ENCODE data around the gene NFKB2. TPM values are rescaled to one million over a fixed set of nuclear protein-coding genes. Genes with fewer than 3 reads are reported as not detected.
A peak's percentile ranks its signal among the peaks of the same experiment; 100 is the strongest.

The NFKB2 gene
- total and polyA plus RNA-seq, 3 donors from 2014 or later, result 18.4 to 42.7 (median 25.2) TPM

DNA sequence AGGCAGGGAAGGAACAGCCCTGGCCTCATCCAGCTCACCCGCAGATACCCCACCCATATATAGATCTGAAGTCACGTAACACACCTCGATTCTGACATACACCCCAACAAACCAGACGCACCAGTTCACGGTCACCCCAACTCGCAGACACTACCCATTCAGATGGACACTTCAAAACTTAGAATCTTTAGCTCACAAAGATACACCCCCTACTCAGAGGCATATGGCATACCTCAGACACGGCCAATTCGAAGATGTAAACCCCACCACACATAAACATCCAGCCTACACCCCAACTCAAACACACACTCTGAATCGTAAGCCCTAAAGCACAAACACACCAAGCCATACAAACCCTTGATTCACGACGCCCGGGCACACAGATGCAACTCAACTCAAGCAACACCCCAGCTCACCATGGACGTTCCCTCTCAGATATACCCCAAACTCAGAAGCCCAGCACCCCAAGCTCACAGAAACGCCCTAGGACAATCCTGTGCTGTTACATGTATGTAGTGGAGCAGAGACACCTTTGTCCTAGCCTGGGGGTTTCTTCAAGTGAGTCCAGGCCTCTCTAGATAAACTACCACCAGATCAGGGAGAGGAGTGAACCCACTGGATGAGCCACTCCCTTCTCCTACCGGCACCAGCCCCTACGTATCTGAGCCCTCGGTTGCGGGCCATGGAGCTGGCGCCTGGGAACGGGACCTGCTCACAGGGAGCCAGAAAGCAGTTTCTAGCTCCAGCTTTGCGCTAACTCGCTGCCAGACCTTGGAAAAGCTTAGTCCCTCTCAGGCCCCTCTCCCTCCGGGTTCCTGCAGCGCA is 14.3 kb downstream of the NFKB2 start:
- Histone ChIP-seq H3K4me1 (peaks cover 10% of the 10 kb centered on the region), H3K4me3 (peak overlapping the region; percentile 39 to 56), H3K9me3 (no peaks in the 10 kb centered on the region), H3K27ac (peak overlapping the region; percentile 47 to 56), H3K36me3 (ENCODE audit: low read depth, missing control alignments) (no peaks in the 10 kb centered on the region), H3K27me3 (no peaks in the 10 kb centered on the region)
- intact Hi-C loops (cut with DNase I; ENCODE audit: low total_unique reads), result no loop called here
- no peak for TF ChIP-seq POLR2A (IDR thresholded peaks at IDR 0.05)
- TF ChIP-seq, protein P1, sequence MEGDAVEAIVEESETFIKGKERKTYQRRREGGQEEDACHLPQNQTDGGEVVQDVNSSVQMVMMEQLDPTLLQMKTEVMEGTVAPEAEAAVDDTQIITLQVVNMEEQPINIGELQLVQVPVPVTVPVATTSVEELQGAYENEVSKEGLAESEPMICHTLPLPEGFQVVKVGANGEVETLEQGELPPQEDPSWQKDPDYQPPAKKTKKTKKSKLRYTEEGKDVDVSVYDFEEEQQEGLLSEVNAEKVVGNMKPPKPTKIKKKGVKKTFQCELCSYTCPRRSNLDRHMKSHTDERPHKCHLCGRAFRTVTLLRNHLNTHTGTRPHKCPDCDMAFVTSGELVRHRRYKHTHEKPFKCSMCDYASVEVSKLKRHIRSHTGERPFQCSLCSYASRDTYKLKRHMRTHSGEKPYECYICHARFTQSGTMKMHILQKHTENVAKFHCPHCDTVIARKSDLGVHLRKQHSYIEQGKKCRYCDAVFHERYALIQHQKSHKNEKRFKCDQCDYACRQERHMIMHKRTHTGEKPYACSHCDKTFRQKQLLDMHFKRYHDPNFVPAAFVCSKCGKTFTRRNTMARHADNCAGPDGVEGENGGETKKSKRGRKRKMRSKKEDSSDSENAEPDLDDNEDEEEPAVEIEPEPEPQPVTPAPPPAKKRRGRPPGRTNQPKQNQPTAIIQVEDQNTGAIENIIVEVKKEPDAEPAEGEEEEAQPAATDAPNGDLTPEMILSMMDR (IDR thresholded peaks at IDR 0.05), result no peak
- WGBS, 2 donors, result 19 to 29% methylated on average over 9 to 23 of the region's 24 CpGs
- no peak for DNase-seq

DNA sequence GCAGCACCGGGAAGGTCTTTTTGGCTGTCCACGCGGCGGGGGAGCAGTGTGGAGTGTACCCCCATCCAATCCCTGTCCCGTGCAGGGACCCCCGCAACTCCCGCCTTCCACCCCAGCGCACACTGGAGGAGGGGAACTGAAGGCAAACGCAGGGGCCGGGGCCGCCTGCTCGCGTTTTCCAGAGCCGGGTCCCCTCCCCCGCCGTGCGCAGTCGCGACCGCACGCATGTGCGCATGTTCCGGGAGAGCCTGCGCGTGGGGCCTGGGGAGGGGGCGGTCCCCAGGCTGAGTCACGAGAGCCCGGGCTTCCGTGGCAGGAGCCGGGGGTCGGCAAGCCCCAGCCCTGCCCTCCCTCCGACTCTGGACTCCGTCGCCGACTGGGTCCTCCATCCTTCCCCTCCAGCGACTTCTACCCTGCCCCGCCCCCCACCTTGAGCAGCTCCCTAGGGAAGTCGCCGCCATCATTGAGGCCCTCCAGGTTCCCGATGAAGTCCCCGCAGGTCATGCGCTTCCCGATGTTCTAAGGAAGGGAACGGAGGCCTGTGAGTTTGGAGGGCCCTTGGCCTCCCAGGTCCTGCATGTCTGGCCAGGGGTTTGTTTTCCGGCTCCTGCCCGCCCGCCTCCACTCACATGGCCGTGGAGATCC is 15.0 kb downstream of the NFKB2 start:
- Histone ChIP-seq H3K4me1 (peaks cover 10% of the 10 kb centered on the region), H3K4me3 (peak overlapping the region; percentile 19 to 56), H3K27me3 (no peaks in the 10 kb centered on the region), H3K36me3 (ENCODE audit: low read depth, missing control alignments) (no peaks in the 10 kb centered on the region), H3K9me3 (no peaks in the 10 kb centered on the region), H3K27ac (peak overlapping the region; percentile 47 to 56)
- 0 to 3% methylated on average over 10 to 48 of the region's 48 CpGs for WGBS, 2 donors
- TF ChIP-seq, protein P1 (IDR thresholded peaks at IDR 0.05), result no peak
- no peak for TF ChIP-seq POLR2A (IDR thresholded peaks at IDR 0.05)
- DNase-seq, result peak; percentile 56
- intact Hi-C loops (cut with DNase I; ENCODE audit: low total_unique reads), result no loop called here

DNA sequence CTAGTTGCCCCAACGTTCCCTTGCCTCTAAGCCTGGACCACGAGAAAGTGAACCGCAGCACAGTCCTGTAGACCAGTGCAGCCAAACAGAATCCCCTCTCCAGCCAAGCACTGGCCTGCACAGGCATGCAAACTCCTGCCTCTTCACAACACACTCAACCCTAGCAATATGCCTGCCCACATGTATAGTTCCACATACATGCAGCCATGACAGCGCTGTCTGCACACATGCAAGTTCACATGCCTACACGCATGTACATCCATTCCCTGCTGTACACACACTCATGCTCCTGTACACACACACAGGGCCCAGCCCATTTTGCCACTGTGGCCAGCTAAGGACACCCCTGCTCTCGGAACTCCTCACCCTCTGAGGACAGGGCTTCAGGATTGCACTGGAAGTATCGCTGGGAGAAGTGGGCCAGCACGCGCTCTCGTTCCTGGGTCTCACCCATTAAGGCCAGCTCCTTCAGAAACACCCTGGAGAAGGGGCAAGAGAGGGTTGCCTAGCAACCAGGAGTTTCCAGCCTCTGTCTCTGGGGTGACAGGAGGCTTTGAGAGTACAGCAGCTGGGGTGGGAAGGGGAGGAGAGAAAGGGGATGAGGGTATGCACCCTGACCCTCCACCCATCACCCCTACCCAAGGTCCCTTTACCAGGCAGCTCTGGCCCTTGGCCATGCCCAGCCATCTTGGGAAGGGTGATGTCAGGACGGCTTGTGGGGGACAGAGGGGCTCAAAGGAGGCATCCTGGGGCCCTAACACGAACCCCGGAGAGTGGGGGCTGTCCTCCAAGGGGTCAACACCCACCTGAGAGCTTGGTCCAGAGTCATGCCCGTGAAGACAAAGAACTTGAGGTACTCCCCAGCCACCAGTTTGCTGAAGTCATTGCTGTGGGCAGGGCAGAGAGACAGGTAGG is 16.1 kb downstream of the NFKB2 start:
- peaks cover 10% of the 10 kb centered on the region for H3K4me1 ChIP-seq
- 59 to 75% methylated on average over 5 to 14 of the region's 14 CpGs for WGBS, 2 donors
- no peaks in the 10 kb centered on the region for H3K27me3 ChIP-seq
- no peak overlapping the region for H3K27ac ChIP-seq
- no peak for DNase-seq
- no peaks in the 10 kb centered on the region for H3K36me3 ChIP-seq (ENCODE audit: low read depth, missing control alignments)
- no peak overlapping the region for H3K4me3 ChIP-seq
- no peak for TF ChIP-seq POLR2A (IDR thresholded peaks at IDR 0.05)
- TF ChIP-seq, protein P1 (IDR thresholded peaks at IDR 0.05), result no peak
- H3K9me3 ChIP-seq, result no peaks in the 10 kb centered on the region
- intact Hi-C loops (cut with DNase I; ENCODE audit: low total_unique reads), result no loop called here

DNA sequence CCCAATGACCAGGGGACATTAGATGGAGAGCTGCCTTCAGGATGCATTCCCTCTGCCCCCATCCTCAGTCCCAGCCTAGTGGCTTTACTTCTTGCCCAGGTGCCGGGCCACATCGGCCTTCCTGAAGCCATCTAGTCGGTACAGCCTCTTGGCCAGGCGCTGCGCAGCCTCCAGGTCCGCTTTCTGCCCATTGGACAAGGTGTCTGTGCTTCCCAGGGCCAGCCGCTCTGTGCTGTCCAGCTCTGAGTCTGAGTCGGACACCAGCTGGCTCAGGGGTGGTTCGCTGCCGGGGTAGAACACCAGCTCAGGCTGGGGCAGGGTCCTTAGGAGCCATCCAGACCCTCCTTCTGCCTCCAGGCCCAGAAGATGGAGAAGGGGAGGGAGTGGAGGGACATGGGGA is 16.8 kb downstream of the NFKB2 start:
- WGBS, 2 donors, result 84 to 90% methylated on average over 9 to 10 of the region's 10 CpGs
- H3K4me1 ChIP-seq, result peaks cover 10% of the 10 kb centered on the region
- DNase-seq, result no peak
- no peaks in the 10 kb centered on the region for H3K27me3 ChIP-seq
- no peak for TF ChIP-seq POLR2A (IDR thresholded peaks at IDR 0.05)
- TF ChIP-seq, protein P1 (IDR thresholded peaks at IDR 0.05), result no peak
- no peak overlapping the region for H3K27ac ChIP-seq
- intact Hi-C loops (cut with DNase I; ENCODE audit: low total_unique reads), result no loop called here
- no peaks in the 10 kb centered on the region for H3K36me3 ChIP-seq (ENCODE audit: low read depth, missing control alignments)
- no peak overlapping the region for H3K4me3 ChIP-seq
- H3K9me3 ChIP-seq, result no peaks in the 10 kb centered on the region
